HG02763 (cell line): ENCODE results near the gene CCL17.
"Not testable (repeated sequence)": the region's sequence is repeated elsewhere in the genome, so short reads cannot be mapped to it uniquely, and the experiment has no call there.

Experiments used
- ATAC-seq: cut with Tn5 transposase; IDR thresholded peaks from one replicate; pipeline ENCODE4 v1.9.1; 2021; ENCODE audit warnings: mild to moderate bottlenecking, moderate library complexity; ENCODE audit not compliant: unreplicated experiment

The CCL17 gene

DNA sequence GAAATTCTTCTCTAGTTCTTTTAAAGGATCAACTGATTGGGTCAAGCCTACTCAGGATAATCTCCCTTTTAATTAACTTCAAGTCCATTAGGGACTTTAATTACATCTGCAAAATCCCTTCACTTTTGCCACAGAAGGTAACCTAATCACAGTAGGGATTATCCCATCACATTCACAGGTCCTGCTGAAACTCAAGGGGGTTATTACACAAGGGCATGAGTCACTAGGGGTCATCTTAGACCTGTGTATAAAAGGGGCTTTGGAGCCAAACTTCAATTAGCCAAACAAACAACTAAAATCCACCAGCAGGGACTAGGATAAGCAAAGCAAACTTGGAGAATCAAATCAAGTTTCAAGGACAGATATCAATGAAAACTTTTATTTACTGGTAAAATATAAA, 23.3 kb downstream of the CCL17 start:
- ATAC-seq = no peak

GRCh38 chr16:57430955-57431354, 26.4 kb downstream of the CCL17 start:
- no peak for ATAC-seq

- ATAC-seq = no peak
These were observed 27.9 kb downstream of the CCL17 start for GRCh38 chr16:57432505-57432904.

GRCh38 chr16:57432989-57433388, 28.4 kb downstream of the CCL17 start:
- ATAC-seq = no peak

GRCh38 chr16:57434003-57434402, 29.4 kb downstream of the CCL17 start:
- no peak for ATAC-seq

DNA sequence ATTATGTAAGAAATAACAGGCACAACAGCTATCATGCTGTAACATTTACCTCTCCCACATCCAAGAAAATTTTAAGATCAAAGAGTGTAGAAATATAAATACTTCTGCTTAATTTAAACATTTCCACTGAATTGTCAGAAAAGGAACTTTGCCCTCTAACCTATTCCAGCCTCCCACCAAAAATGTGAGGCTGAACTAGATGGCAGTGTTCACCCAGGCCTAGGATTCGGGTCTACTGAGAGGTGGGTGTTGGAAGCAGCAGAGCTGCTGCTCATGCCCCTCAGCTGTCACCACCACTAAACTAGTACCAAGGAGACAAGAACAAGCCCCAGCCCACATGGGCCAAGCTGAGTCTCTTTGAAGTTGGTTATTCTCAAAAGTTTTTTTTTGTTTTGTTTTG, 31.3 kb downstream of the CCL17 start:
- no peak for ATAC-seq

GRCh38 chr16:57439947-57440346, 35.4 kb downstream of the CCL17 start:
- not testable (repeated sequence) for ATAC-seq

DNA sequence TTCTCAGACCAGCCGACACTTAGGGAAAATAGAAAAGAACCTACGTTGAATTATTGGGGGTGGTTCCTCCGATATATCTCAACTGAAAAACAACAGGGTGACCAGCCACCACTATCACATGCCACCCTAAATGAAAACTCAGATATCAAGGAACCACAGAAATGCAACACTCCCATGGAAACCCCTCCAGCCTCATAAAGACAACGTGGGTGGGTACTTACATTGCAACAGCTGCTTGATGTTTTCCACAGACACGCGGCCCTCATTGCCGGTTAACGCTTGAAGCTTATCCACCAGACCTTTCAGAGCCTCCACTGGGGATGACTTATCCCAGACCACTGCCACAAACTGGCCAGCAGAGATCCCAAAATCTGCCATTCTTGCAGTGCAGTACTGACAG, 36.0 kb downstream of the CCL17 start:
- ATAC-seq = not testable (repeated sequence)

GRCh38 chr16:57444711-57445110, 40.1 kb downstream of the CCL17 start:
- ATAC-seq = no peak

GRCh38 chr16:57445510-57445909, 40.9 kb downstream of the CCL17 start:
- ATAC-seq = no peak

DNA sequence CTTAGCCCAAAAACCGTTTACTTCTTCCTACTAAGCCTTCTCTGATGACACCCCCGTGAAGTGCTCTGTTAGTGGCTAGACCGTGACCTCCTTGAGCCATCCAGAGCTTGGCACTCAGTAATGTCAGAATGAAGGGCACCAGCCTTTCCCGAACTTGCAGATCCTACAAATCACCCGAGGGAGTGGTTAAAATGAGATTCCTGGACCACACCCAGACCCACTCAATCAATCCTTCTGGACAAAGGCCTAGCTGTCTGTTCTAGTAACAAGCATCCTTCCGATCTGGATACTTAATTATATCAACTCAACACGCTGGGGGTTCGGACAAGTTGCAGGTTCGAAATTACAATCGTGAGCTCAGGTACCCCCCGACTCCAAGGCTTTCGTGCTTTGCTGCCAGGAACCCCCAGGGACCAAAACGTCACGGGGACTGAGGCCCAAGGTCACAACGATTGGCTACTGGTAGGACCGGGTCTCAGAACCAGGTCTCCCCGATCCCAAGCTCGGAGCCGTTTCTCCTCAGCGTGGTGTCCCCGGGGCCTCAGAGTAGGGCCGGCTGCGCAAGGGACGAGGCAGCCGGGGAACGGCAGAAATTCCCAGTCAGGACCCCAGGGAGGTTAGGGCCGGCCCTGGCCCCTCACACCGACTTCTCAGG, 42.1 kb downstream of the CCL17 start:
- peak; percentile 27 for ATAC-seq

DNA sequence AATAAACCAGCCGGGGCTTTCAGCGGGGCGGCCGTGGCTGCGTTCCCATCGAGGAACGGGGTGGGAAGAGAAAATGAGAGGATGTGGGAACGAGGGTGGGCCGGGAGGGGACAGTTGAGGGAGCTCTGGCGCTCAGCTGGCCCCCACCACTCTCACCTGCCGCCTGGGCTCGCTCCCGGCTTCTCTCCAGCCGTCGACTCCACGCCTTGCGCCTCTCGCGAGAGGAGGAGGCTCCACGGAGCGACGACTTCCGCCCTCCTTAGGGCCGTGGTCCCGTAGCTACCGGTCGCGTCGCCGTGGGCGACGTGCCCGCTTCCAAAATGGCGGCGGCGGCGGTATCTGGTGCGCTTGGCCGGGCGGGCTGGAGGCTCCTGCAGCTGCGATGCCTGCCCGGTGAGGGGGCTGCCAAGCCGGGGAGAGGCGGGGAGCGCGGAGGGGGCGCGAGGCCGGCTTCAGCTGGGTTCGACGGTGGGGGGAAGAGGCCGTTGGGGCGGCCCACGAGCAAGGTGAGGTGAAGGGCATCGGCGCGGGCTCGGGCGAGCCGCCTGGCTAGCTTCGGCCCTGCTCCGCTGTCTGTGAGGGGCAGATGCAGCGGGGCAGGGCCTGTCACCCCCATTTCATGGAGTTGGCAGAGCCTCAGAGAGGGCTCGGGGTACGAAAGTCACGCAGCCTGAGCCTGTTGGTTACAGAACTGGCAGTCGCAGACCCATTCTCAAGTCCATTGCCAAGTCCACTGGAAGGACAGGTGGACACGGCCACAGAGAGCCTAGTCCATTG, 42.8 kb downstream of the CCL17 start, which contains the start of the genes CIAPIN1 and COQ9:
Gene CIAPIN1, minus strand, starts transcription at position 200 of the 777 bp plus-strand sequence. CDS start 6,457 bp downstream, outside the sequence.
Gene COQ9, plus strand, starts transcription at position 294 of the 777 bp plus-strand sequence. Its CDS starts 27 bp downstream, at position 321.
- ATAC-seq = peak; percentile 97

GRCh38 chr16:57452021-57452420, 47.5 kb downstream of the CCL17 start:
- ATAC-seq = no peak

- ATAC-seq = peak; percentile 89
These were observed 57.8 kb downstream of the CCL17 start, which contains the start of gene POLR2C for GRCh38 chr16:57462209-57462977. Gene POLR2C (plus strand): TSS chr16:57462679. CDS start chr16:57462725, 46 bp downstream.

- no peak for ATAC-seq
These were observed 58.4 kb downstream of the CCL17 start for GRCh38 chr16:57462978-57463362.

DNA sequence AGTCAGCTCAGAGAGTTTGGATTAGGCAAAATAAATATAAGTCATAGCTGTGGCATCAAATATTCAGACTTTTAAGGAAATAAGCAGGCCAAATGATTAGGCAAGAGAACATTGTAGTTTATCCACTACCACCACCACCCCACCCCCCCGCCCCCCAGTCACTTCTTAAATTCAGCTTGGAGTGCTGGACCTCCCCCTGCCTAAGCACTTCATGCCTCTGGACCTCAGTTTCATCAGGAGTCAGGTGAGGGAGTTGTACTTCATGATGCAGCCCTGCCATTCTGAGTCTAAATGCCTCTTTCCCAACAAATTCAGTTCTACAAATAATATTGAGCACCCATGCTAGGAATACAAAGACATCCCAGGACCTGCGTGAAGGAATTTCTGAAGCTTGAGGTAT, 60.0 kb downstream of the CCL17 start:
- no peak for ATAC-seq
